ENCODE measurements around the gene AP3S2. TPM values are rescaled to one million over a fixed set of nuclear protein-coding genes. Genes with fewer than 3 reads are reported as not detected.

The AP3S2 gene
- total RNA-seq, 1 donor from 2014 or later: 20.6 TPM

Other genes with a start within 250 kb of the AP3S2 start
- gene KIF7, start 238.5 kb downstream of the AP3S2 start, total RNA-seq: 3.5 and 4.2 TPM in 2 replicates
- gene PLIN1, start 214.6 kb downstream of the AP3S2 start, total RNA-seq: 0.25 TPM in 1 of 2 replicates, not detected in the other
- gene PEX11A, start 203.2 kb downstream of the AP3S2 start, total RNA-seq: 1.0 and 1.8 TPM in 2 replicates
- gene WDR93, start 203.2 kb downstream of the AP3S2 start, total RNA-seq: not detected in 2 replicates
- gene MESP1, start 142.7 kb downstream of the AP3S2 start, total RNA-seq: 7.1 and 7.5 TPM in 2 replicates
- 0.39 and 0.41 TPM in 2 replicates for gene MESP2, start 117.7 kb downstream of the AP3S2 start, total RNA-seq
- gene ANPEP, start 79.1 kb downstream of the AP3S2 start, total RNA-seq: 2.4 and 3.6 TPM in 2 replicates
- gene ARPIN, start 19.0 kb upstream of the AP3S2 start, total RNA-seq: not detected in 2 replicates
- gene ZNF710, start 107.3 kb upstream of the AP3S2 start, total RNA-seq: 31.4 and 34.2 TPM in 2 replicates
- 139 and 141 TPM in 2 replicates for gene IDH2, start 208.5 kb upstream of the AP3S2 start, total RNA-seq

All from activated T-helper 2 cell treated with anti-CD3 and anti-CD28 coated beads, Interferon-gamma antibody, Interleukin-2, Interleukin-4, amounts not matched to agents 10 μg/mL and 5 μg/mL and 100 μg/mL, durations not matched to agents 14 hours and 24 hours and 36 hours (primary cell).